ENCODE results near the gene RBM17.

Gene RBM17

GRCh38 chr10:6112893-6113292 lies 24.1 kb downstream of the RBM17 start:
- H3K4me3 ChIP-seq (ENCODE audit: low read depth in 1 of 2, low read length in 2 of 2), result no peak overlapping the region
- DNase-seq (no peak), ATAC-seq (ENCODE audit: insufficient read depth, low read depth) (no peak)
- peaks cover 17% of the 10 kb centered on the region for H3K79me2 ChIP-seq (ENCODE audit: insufficient read depth, low read length)
- H2AFZ ChIP-seq (ENCODE audit: low read depth, low read length), result no peak overlapping the region
- peaks cover 94% of the 10 kb centered on the region for H3K36me3 ChIP-seq (ENCODE audit: insufficient read depth, low read length)
- peaks cover 2% of the 10 kb centered on the region; the same call in 1 of the 2 replicates for H3K4me1 ChIP-seq (ENCODE audit: insufficient read depth, low read length)
- no peak overlapping the region for H3K27ac ChIP-seq (ENCODE audit: low read length)
- no peak for TF ChIP-seq EZH2 (IDR thresholded peaks at IDR 0.05; ENCODE audit: borderline replicate concordance, low read depth, low read length, severe bottlenecking)
- TF ChIP-seq, protein P1, sequence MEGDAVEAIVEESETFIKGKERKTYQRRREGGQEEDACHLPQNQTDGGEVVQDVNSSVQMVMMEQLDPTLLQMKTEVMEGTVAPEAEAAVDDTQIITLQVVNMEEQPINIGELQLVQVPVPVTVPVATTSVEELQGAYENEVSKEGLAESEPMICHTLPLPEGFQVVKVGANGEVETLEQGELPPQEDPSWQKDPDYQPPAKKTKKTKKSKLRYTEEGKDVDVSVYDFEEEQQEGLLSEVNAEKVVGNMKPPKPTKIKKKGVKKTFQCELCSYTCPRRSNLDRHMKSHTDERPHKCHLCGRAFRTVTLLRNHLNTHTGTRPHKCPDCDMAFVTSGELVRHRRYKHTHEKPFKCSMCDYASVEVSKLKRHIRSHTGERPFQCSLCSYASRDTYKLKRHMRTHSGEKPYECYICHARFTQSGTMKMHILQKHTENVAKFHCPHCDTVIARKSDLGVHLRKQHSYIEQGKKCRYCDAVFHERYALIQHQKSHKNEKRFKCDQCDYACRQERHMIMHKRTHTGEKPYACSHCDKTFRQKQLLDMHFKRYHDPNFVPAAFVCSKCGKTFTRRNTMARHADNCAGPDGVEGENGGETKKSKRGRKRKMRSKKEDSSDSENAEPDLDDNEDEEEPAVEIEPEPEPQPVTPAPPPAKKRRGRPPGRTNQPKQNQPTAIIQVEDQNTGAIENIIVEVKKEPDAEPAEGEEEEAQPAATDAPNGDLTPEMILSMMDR (IDR thresholded peaks at IDR 0.05; ENCODE audit: borderline replicate concordance, extremely low read depth, low read length, poor library complexity, severe bottlenecking), result no peak
- H4K20me1 ChIP-seq (ENCODE audit: insufficient read depth, low read length), result peaks cover 6% of the 10 kb centered on the region
- no peaks in the 10 kb centered on the region for H3K9me3 ChIP-seq (ENCODE audit: insufficient read depth, low read length, severe bottlenecking)
- H3K27me3 ChIP-seq (ENCODE audit: insufficient read depth, low read length, poor library complexity), result no peaks in the 10 kb centered on the region
- H3K4me2 ChIP-seq (ENCODE audit: insufficient read depth, low read length), result no peak overlapping the region
- H3K9ac ChIP-seq (ENCODE audit: low read depth, low read length), result no peak overlapping the region

GRCh38 chr10:6114299-6114698 lies 25.5 kb downstream of the RBM17 start:
- Histone ChIP-seq H3K4me2 (ENCODE audit: insufficient read depth, low read length) (no peak overlapping the region), H3K79me2 (ENCODE audit: insufficient read depth, low read length) (peaks cover 17% of the 10 kb centered on the region), H3K9ac (ENCODE audit: low read depth, low read length) (no peak overlapping the region), H2AFZ (ENCODE audit: low read depth, low read length) (no peak overlapping the region), H3K27me3 (ENCODE audit: insufficient read depth, low read length, poor library complexity) (no peaks in the 10 kb centered on the region), H3K4me3 (ENCODE audit: low read depth in 1 of 2, low read length in 2 of 2) (no peak overlapping the region), H3K9me3 (ENCODE audit: insufficient read depth, low read length, severe bottlenecking) (no peaks in the 10 kb centered on the region), H4K20me1 (ENCODE audit: insufficient read depth, low read length) (peaks cover 6% of the 10 kb centered on the region), H3K27ac (ENCODE audit: low read length) (no peak overlapping the region), H3K36me3 (ENCODE audit: insufficient read depth, low read length) (peaks cover 80% of the 10 kb centered on the region), H3K4me1 (ENCODE audit: insufficient read depth, low read length) (no peaks in the 10 kb centered on the region)
- DNase-seq, result no peak
- TF ChIP-seq, protein P1 (IDR thresholded peaks at IDR 0.05; ENCODE audit: borderline replicate concordance, extremely low read depth, low read length, poor library complexity, severe bottlenecking), result no peak
- TF ChIP-seq EZH2 (IDR thresholded peaks at IDR 0.05; ENCODE audit: borderline replicate concordance, low read depth, low read length, severe bottlenecking), result no peak
- ATAC-seq (ENCODE audit: insufficient read depth, low read depth), result no peak

DNA sequence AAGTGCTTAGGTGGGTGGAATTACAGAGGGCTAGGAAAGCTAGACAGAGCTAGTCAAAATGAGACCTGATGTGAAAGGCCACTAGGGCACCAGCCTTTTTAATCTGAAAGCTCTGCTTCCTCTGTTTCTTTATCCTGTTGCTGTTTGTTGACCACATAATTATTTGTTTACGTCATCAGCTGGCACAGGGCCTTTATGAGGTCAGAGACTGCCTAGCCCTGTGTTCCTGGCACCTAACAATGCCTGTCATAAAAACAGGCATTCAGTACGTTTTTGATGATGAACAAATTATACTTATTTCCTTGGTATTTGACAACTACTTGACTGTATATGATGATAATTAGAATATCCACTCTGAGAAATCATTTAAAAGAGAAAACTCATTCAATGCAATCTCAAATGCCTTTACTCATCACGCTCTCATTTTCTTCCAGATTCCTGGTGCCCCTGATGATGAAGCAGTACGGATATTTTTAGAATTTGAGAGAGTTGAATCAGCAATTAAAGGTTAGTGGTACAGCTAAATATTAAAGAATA lies 26.0 kb downstream of the RBM17 start:
- Histone ChIP-seq H3K4me3 (ENCODE audit: low read depth in 1 of 2, low read length in 2 of 2) (no peak overlapping the region), H3K36me3 (ENCODE audit: insufficient read depth, low read length) (peaks cover 75% of the 10 kb centered on the region), H2AFZ (ENCODE audit: low read depth, low read length) (no peak overlapping the region), H3K27ac (ENCODE audit: low read length) (no peak overlapping the region), H3K4me2 (ENCODE audit: insufficient read depth, low read length) (no peak overlapping the region), H3K79me2 (ENCODE audit: insufficient read depth, low read length) (peaks cover 12% of the 10 kb centered on the region), H3K4me1 (ENCODE audit: insufficient read depth, low read length) (no peaks in the 10 kb centered on the region), H3K9me3 (ENCODE audit: insufficient read depth, low read length, severe bottlenecking) (no peaks in the 10 kb centered on the region), H3K27me3 (ENCODE audit: insufficient read depth, low read length, poor library complexity) (no peaks in the 10 kb centered on the region), H4K20me1 (ENCODE audit: insufficient read depth, low read length) (peaks cover 6% of the 10 kb centered on the region), H3K9ac (ENCODE audit: low read depth, low read length) (no peak overlapping the region)
- TF ChIP-seq, protein P1 (IDR thresholded peaks at IDR 0.05; ENCODE audit: borderline replicate concordance, extremely low read depth, low read length, poor library complexity, severe bottlenecking), result no peak
- no peak for TF ChIP-seq EZH2 (IDR thresholded peaks at IDR 0.05; ENCODE audit: borderline replicate concordance, low read depth, low read length, severe bottlenecking)
- ATAC-seq (ENCODE audit: insufficient read depth, low read depth), result no peak
- DNase-seq, result no peak

All from DND-41 (cell line).